NCI-H526 treated with DMSO at 0.1 percent for 48 hours (cell line): Measurements from ENCODE around the gene OR2M5.

Experiments
- DNase-seq: peaks from one replicate; lab custom pipeline; 2025; lab: John Stamatoyannopoulos, UW

OR2M5 gene, protein sequence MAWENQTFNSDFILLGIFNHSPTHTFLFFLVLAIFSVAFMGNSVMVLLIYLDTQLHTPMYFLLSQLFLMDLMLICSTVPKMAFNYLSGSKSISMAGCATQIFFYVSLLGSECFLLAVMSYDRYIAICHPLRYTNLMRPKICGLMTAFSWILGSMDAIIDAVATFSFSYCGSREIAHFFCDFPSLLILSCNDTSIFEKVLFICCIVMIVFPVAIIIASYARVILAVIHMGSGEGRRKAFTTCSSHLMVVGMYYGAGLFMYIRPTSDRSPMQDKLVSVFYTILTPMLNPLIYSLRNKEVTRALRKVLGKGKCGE

DNA sequence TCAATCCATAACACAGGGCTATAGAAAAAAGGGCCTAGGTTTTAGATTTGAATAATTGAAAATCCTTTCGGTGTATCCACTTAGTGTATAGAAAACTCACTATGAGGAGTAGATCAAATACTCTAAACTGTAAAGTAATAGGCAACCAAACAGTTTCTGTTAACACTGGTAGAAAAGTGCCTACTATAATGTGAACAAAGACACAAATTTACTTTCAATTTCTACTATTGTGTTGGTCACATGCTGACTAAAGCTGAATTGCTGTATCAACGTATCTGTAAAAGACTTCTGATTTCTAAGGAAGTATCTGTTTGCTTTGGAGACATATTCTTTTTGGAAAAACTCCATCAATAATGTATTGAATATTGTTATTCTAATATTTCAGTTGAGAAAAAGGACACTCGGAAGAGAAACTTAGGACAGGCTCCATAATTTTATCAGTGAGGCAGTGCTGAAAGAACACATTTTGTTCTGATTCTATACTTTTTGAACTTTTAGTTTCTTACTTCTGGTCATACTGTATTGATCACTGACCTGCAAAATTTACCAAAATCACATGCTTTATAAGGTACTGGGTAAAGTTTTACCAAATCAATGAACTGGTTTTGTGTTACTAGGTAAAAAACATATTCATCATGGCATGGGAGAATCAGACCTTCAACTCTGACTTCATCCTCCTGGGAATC, at the start of gene OR2M5:
Gene OR2M5 (plus strand): TSS at position 636 of the 686 bp plus-strand sequence. CDS start 0 bp downstream, at position 636.
- no peak for DNase-seq

DNA sequence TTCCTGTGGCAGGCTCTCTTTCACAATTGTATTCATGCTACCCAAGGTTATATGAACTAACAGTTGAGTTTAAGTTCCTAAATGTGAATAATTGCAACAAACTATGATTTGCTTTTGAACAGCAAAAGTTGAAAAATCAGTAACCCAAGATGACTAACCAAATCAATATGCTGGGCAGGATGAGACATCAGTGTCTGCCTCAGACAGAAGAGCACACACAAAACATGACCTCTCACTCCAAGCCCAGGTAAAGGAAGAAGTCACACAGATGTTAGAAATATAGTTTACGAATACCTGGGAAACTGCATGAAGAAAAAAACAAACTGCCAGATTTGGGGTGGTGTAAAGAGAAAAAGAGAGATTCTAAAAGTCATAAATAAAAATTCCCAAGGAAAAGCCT, 46.4 kb upstream of the OR2M5 start:
- no peak for DNase-seq

DNA sequence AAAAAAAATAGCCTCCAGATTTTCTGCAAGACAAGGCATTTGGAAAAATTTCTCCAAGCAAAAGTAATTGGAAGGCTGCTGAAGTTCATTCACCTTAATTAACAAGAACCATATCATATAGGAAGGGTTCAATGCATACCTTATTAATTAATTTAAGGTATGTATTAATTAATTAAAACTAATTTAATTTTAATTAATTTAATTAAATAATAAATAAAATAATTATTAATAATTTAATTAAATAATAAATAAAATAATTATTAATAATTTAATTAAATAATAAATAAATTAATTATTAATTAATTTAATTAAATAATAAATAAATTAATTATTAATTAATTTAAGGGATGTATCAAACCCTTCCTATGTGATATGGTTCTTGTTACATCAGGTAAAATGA, 42.1 kb upstream of the OR2M5 start:
- DNase-seq = no peak

DNA sequence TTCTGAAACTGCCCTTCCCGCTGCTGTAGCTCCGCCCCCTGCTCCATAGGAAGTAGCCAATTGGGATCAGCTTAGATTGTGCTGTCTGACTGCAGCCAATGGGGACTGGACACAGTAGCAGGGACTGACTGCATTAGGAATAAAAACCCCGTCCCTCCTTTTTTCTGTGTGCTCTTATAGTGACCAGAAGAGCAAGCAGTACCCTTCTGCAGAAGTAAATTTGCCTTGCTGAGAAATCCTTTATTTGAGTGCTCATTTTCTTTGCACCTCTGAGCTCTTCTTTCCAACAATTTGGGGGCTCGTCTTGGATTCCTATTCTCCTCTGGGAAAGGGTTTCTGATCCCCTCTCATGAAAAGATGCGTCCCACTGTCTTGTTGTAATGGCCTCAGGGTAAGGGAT, 33.8 kb upstream of the OR2M5 start:
- DNase-seq = no peak

DNA sequence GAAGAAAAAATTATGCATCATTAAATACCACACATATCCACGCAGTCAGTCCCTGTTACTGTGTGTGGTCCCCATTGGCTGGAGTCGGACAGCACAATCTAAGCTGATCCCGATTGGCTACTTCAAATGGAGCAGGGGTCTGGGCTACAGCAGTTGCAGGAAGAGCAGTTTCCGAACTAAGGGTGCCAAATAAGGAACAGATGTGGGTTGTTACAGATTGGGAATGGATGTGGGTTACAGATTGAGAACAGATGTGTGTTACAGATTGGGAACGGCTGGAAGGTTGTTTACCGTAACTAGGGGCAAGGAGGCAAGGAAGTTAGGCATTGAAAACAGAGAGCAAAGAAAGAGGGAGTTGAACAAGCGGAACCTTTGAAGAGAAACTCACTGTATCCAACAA, 30.1 kb upstream of the OR2M5 start:
- no peak for DNase-seq

DNA sequence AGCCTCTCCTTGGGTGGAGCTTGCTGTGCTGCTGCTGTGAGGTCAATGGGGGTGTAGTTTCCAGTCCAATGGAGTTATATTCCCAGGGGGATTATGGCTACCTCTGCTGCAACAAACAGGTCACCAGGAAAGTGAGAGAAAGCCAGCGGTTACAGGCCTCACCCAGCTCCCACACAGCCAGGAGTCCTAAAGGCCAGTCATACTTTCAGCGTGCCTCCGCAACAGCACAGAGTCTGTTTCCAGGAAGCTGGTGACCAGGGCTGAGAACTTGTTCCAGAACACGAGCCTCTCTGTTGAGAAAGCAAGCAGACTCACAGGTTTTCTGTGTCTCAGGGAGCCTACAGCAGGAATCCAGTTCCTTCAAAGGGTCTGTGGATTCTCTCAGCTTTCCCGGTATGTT, 17.3 kb upstream of the OR2M5 start:
- no peak for DNase-seq

DNA sequence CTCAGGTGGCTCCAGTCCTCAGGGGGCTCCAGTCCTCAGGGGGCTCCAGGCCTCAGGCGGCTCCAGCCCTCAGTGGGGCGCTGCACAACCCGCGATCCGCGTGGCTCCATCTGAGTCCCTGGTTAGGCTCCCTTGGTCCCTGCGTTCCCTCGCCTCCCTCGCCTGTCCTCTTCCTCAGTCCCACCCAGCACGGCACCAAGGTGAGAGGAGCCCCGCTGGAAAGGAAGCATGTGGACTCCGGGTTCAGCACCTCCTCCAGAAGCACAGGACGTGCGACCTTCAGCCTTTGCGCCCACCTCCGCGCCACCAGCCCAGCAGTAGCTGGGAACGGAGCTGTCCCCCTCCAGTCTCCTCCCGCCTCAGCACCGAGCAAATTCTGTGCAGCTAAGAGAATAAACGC, 8.1 kb upstream of the OR2M5 start:
- no peak for DNase-seq

DNA sequence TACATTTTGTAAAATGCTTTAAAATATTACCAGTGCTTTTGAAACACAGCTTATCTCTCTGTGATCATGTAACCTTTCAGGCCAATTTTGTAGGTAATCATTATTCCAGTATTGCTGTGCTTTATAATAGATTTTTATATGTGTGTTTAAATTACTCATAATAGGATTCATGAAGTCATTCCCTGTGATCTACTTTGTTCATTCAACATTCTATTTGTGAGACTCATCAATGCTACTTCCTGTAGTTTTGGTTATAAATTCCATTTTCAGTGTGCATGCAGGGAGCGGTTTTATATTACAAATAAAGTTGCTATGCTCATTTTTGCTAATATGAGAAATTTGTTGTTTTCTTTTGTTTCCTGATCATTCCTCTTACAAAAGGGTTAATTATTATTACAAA, 4.1 kb upstream of the OR2M5 start:
- no peak for DNase-seq

DNA sequence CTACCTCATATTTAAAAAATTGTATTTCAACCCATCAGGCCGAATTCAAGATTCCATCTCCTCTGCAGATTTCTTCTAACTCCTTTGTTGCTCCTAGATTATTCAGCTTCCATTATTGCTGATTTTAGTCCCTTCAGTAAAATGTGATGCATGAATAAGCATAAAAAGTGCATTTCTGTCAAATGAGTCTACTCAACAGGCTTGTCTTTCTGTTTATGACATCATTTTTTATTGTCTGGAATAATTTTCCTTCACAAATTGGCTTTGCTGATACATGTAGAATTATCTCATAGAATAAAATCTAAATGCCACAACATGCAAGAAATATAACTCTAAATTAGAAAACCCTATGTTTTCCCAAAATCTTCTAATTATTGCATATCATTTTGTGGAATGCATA, 1.6 kb upstream of the OR2M5 start:
- DNase-seq = no peak

DNA sequence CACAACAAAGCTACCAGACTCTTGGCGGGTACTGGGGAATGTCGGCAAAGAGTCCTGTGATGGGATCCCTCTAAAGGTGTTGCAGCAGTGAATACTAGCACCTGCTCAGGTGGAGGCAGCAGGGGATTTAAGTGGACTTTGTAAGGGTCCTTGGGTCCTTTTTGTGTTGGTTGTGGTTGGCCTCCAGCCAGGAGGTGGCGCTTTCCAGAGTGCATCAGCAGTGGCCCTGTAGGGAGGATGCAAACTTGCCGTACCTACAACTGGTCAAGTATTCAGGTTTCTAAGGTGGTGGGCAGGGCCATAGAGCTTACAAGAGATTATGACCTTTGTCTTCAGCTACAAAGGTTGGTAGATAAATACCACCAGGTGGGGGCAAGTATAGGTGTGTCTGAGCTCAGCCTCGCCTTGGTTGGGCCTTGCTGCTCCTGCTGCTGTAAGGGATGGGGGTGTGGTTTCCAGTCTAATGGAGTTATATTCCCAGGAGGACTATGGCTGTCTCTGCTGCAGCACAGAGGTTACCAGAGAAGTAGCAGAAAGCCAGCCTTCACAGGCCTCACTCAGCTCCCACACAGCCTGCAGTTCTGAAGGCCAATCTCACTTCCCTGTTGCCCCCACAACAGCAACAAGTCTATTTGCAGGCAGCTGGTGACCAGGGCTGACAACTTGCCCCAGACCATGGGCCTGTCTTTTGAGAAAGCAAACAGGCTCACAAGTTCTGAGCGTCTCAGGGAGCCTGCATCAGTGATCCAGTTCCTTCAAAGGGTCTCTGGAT, 7.3 kb downstream of the OR2M5 start:
- DNase-seq = no peak

DNA sequence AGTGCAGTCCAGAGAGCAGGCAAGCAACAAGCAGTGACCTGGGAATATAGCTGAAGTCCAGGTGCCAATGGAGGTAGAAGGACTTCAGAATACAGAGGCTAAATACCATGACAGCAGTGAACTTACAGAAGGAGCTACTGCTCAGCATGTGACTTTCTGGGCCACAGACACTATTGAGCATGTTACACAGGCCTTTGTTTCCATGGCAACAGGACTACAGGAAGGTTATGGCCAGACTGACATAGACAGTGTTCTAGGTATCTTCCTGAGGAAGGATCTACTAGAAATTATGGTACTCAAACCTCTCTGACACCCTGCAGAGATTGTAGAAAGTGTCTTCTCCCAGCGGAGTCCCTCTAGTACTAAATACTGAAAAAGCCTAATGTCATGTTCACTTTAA, 11.0 kb downstream of the OR2M5 start:
- no peak for DNase-seq

DNA sequence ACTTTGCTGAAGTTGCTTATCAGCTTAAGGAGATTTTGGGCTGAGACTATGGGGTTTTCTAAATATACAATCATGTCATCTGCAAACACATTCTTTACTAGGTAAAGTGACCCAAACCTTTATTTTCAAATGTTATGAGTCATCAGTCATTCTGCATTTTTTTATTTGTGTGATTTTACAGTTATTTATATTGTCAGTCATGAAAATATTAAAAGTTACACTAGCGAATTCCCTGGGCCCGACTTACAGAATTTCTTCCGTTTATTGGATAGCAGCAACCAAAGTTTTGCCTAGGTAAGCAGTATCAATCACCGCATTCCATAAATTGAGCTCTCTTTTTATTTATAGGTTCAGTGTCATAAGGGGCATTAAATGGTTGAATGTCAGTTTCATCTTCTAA, 13.8 kb downstream of the OR2M5 start:
- no peak for DNase-seq

DNA sequence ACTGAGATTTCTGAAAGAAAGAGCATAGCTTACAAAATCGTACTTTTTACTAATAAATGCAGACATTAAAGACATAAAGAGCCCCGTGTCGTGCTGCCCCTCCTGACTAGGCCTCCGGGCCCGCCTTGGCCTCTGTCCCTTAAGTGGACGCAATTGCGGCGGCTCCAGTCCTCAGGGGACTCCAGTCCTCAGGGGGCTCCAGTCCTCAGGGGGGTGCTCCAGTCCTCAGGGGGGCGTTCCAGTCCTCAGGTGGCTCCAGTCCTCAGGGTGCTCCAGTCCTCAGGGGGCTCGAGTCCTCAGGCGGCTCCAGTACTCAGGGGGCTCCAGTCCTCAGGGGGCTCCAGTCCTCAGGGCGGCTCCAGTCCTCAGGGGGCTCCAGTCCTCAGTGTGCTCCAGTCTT, 19.1 kb downstream of the OR2M5 start:
- DNase-seq = no peak

DNA sequence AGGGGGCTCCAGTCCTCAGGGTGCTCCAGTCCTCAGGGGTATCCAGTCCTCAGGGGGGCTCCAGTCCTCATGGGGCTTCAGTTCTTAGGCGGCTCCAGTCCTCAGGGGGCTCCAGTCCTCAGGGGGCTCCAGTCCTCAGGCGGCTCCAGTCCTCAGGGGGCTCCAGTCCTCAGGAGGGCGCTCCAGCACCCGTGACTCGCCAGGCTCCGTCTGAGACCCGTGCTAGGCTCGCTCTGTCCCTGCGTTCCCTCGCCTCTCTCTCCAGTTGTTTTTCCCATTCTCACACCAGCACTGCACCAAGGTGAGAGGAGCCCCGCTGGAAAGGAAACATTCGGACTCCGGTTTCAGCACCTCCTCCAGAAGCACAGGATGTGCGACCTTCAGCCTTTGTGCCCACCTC, 20.2 kb downstream of the OR2M5 start:
- DNase-seq = no peak

DNA sequence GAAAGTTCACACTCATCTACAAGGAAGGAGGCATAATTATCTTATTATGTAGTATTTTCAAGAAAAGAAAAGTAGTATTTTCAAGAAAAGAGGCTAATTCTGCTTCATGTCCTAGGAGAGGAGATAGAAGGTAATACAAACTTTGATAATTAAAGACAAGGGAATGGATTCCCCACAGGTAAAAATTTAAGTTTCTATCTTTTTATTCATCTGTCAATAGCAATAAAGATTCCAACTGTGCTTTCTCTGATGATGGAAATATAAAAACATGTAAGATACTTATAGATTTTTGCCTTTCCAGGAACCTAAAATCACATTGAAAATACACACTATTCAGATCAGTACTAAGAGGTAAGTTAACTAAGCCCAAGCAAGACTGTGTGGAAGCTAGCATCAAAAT, 29.6 kb downstream of the OR2M5 start, which contains the start of gene OR2M2:
Gene OR2M2 (plus strand): TSS at position 301 of the 400 bp plus-strand sequence. CDS start 5,165 bp downstream, outside the sequence.
- no peak for DNase-seq

DNA sequence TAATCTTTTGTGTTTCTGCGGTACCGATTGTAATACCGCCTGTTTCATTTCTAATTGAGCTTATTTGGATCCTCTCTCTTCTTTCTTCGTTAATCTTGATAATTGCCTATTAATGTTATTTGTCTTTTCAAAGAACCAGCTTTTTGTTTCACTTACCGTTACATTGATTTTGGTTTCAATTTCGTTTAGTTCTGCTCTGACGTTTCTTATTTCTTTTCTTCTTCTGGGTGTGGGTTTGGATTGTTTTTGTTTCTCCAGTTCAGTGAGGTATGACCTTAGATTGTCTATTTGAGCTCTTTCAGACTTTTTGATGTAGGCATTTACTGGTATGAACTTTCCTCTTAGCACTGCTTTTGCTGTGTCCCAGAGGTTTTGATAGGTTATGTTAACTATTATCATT, 39.0 kb downstream of the OR2M5 start:
- DNase-seq = no peak

DNA sequence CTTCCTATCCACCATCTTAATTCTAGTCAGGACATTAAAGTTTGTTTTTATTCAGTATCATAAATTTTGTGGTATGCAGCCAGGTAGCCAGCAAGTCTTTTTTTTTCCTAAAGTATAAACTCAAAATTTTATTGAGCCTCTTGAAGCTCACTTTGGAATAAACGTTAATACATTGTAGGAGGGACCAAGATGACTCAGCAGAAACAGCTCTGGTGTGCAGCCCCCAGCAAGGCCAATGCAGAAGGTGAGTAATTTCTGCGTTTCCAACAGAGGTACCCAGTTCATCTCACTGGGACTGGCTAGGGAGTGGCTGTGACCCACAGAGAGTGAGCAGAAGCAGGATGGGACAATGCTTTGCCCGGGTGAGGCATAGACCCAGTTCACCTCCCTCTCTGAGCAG, 42.4 kb downstream of the OR2M5 start:
- no peak for DNase-seq

DNA sequence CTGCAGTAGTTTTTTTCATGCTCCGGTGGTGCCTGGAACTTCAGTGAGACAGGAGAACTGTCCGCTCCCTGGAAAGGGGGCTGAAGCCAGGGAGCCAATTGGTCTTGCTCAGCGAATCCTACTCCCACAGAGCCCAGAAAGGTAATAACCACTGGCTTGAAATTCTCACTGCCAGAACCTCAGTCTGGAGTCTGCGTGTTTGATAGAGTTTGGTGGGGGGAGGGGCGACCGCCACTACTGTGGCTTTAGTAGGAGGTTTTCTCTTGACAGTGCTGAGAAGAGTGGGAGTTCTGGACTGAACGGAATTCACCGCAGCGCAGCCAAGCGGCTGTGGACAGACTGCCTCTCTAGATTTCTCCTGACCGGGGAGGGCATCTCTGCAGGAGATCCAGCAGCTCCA, 44.1 kb downstream of the OR2M5 start:
- no peak for DNase-seq

DNA sequence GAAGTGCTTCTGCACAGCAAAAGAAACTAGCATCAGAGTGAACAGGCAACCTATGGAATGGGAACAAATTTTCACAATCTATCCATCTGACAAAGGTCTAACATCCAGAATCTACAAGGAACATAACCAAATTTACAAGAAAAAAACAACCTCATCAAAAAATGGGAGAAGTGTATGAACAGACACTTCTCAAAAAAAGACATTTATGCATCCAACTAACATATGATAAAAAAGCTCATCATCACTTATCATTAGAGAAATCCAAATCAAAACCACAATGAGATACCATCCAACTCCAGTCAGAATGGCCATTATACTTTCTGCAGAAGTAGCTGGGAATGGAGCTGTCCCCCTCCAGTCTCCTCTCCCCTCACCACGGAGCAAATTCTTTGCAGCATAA, 49.2 kb downstream of the OR2M5 start:
- no peak for DNase-seq
